Body of pancreas (tissue), 4 donors: ENCODE measurements around the gene ACSL1. TPM values are rescaled to one million over a fixed set of nuclear protein-coding genes. Genes with fewer than 3 reads are reported as not detected.
"Not testable (repeated sequence)": the region's sequence is repeated elsewhere in the genome, so short reads cannot be mapped to it uniquely, and the experiment has no call there.

Source experiments
- ATAC-seq: fragments of 150-250 bp; one replicate; pipeline ENCODE4 v1.9.1; 2016
- DNase-seq, 4 donors: peaks; one replicate each; pipeline ENCODE4 v3.0.0-alpha.2; 2019
- H3K27ac ChIP-seq, 4 donors: fragments of 200-600 bp; sonication (generic); 1 replicate in 3 of 4; 2 replicates in 1 of 4; pipeline versions ENCODE4 v1.5.1 to v1.6.1; 2016 to 2019; ENCODE audit warnings: mild to moderate bottlenecking in 1 of 4, mixed read lengths in 1 of 4, moderate library complexity in 1 of 4
- H3K27me3 ChIP-seq, 2 donors: fragments of 200-600 bp; sonication (generic); one replicate each; pipeline ENCODE4 v1.6.0; 2016; ENCODE audit warnings: mild to moderate bottlenecking in 1 of 2
- H3K36me3 ChIP-seq, 2 donors: fragments of 200-600 bp; sonication (generic); replicated peaks in 1 of 2; 2 replicates each; pipeline ENCODE4 v1.5.1; 2016; ENCODE audit warnings: low read depth in 2 of 2; ENCODE audit not compliant: insufficient read depth in 1 of 2
- H3K4me1 ChIP-seq: fragments of 200-600 bp; sonication (generic); one replicate; pipeline ENCODE4 v1.6.0; 2016
- H3K4me3 ChIP-seq, 2 donors: fragments of 200-600 bp; sonication (generic); 1 replicate in 1 of 2; 2 replicates in 1 of 2; pipeline ENCODE4 v1.5.1; 2016 to 2019
- H3K9me3 ChIP-seq, 3 donors: fragments of 200-600 bp; sonication (generic); 1 replicate in 2 of 3; 2 replicates in 1 of 3; pipeline ENCODE4 v1.5.1; 2016
- POLR2A ChIP-seq, 3 donors: fragments of 450-650 bp; IDR thresholded peaks; one replicate each; pipeline ENCODE4 v1.6.1; 2016; ENCODE audit warnings: antibody characterized with exemption in 3 of 3, mild to moderate bottlenecking in 2 of 3
- WGBS, 2 donors: methylation state at CpG; one replicate each; pipeline ENCODE4 v1.1.5; 2017; 5-methylcytosine and 5-hydroxymethylcytosine counted together
- intact Hi-C: fragments of 100-400 bp; cut with DNase I; formaldehyde crosslinking; loops from one replicate; pipeline ENCODE4 v1.15.1; 2023
- total RNA-seq, 2 donors: library from RNA; depleted of rRNA; stranded (reverse); fragments of >200 nt; gene quantifications; one replicate each; pipeline ENCODE4 v1.1.0, GENCODE V29; 2016
- TF ChIP-seq, protein P1 (sequence below), 7 experiments: fragments of 450-650 bp in 4 of 7; fragments of 200-600 bp in 3 of 7; sonication (generic) in 3 of 7; IDR thresholded peaks; one replicate each; pipeline ENCODE4 v1.5.1; 2016 to 2019; ENCODE audit warnings: antibody characterized with exemption in 7 of 7

The ACSL1 gene
- total RNA-seq, 2 donors from 2014 or later: 36.6 to 193 TPM

DNA sequence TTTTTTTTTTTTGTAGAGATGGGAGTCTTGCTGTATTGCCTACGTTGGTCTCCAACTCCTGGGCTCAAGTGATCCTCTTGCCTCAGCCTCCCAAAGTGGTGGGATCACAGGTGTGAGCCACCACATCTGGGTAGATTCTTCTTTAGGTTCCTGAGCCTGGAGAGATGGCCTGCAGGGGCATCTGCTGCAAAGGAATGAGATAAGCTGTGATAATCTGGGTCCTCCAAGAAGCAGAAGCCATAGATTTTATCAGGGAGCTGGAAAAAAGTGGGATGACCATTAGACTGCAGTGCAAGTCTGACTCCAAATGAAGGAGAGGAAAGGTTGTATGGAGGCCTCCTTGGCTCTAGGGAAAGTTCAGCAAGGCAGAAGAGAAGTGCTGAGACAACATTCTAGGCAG lies 19.0 kb upstream of the ACSL1 start:
- H3K27ac ChIP-seq: no peak overlapping the region
- no peak for DNase-seq
- TF ChIP-seq POLR2A (IDR thresholded peaks at IDR 0.05): no peak
- TF ChIP-seq, protein P1, sequence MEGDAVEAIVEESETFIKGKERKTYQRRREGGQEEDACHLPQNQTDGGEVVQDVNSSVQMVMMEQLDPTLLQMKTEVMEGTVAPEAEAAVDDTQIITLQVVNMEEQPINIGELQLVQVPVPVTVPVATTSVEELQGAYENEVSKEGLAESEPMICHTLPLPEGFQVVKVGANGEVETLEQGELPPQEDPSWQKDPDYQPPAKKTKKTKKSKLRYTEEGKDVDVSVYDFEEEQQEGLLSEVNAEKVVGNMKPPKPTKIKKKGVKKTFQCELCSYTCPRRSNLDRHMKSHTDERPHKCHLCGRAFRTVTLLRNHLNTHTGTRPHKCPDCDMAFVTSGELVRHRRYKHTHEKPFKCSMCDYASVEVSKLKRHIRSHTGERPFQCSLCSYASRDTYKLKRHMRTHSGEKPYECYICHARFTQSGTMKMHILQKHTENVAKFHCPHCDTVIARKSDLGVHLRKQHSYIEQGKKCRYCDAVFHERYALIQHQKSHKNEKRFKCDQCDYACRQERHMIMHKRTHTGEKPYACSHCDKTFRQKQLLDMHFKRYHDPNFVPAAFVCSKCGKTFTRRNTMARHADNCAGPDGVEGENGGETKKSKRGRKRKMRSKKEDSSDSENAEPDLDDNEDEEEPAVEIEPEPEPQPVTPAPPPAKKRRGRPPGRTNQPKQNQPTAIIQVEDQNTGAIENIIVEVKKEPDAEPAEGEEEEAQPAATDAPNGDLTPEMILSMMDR (IDR thresholded peaks at IDR 0.05): no peak

DNA sequence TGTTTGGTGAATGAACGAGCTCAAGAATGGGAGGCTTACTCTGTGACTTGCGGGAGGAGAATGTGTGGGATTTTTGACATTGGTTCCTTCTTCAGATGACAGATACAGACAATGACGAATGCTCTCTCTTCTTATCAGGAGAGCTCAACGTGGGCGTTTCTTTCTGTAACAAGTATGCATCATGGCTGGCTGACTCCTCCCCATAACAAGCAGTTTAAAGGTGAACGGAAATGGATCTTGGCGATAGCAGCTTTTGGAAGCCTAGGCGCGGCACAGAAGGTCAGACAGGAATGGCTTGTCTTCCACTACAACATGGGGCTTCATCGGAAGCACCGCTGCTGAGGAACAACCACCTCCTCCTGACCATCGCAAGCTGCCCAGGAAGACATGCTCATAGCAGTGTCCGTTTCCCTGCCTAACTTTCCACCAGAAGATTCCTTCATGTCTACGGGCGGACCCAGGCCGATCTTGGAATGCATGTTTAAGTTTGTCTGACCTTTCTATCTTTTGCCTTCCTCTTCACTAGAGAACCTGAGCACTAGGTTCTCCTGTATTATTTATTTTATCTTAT lies 18.3 kb upstream of the ACSL1 start:
- no peak for DNase-seq
- ATAC-seq: no peak
- no peak for TF ChIP-seq POLR2A (IDR thresholded peaks at IDR 0.05)
- TF ChIP-seq, protein P1 (IDR thresholded peaks at IDR 0.05): no peak
- intact Hi-C loops: no loop called here
- Histone ChIP-seq H3K36me3 (no peaks in the 10 kb centered on the region), H3K27ac (no peak overlapping the region), H3K9me3 (no peaks in the 10 kb centered on the region), H3K27me3 (no peaks in the 10 kb centered on the region), H3K4me3 (no peak overlapping the region), H3K4me1 (no peaks in the 10 kb centered on the region)
- whole genome bisulfite sequencing, 2 donors: 72 to 77% methylated on average over 16 of the region's 16 CpGs

More for the DNA sequence above, 19.0 kb upstream of the ACSL1 start:
- intact Hi-C loops: no loop called here
- Histone ChIP-seq H3K36me3 (no peaks in the 10 kb centered on the region), H3K9me3 (no peaks in the 10 kb centered on the region), H3K4me3 (no peak overlapping the region), H3K4me1 (no peaks in the 10 kb centered on the region), H3K27me3 (no peaks in the 10 kb centered on the region)
- no peak for ATAC-seq
- WGBS, 2 donors: 64 to 73% methylated on average over 1 of the region's 1 CpG

DNA sequence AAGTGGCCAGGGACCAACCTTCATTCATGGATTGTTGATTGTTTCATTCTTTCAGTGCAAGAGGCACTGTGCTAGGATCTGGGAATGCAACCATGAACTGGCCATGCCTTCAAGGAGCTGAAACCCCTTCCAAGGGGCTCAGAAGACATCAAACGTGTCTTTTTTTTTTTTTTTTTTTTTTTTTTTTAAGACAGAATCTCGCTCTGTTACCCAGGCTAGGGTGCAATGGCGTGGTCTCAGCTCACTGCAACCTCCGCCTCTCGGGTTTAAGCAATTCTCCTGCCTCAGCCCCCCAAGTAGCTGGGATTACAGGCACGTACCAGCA lies 13.3 kb upstream of the ACSL1 start:
- 85 to 87% methylated on average over 2 to 6 of the region's 6 CpGs for WGBS, 2 donors

DNA sequence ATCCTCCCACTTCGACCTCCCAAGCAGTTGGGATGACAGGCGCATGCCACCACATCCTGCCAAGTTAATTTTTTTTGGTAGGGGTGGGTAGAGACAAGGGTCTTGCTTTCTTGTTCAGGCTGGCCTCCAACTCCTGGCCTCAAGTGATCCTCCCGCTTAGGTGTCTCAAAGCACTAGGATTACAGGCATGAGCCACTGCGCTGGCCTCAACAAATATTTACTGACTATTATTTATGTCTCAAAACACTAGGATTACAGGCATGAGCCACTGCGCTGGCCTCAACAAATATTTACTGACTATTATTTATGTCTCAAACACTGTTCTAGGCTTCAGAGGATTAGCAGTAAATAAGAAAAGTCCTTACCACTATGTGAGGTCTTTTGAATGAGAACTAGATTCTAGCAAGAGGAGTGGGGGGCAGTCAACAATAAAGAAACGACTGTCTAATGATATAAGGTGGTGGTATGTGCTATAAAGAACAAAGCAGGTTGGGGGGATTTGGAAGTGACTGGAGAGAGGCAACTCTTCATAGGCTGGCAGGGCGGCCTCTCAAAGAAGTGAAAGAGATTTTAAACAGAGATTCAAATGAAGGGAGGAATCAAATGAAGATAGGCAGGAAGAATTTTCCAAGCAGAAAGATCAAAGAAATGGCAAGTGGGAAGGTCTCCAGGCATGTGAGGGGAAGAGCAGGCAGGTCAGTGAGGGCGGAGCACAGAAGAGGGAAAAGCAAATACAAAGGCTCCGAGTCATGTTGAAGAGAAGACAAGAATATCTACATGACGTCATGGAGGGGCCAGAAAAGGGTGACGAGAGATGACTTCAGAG lies 12.7 kb upstream of the ACSL1 start:
- intact Hi-C loops: no loop called here
- no peak overlapping the region for H3K27ac ChIP-seq
- H3K36me3 ChIP-seq: no peaks in the 10 kb centered on the region
- WGBS, 2 donors: 58 to 66% methylated on average over 11 of the region's 11 CpGs
- H3K27me3 ChIP-seq: no peaks in the 10 kb centered on the region
- DNase-seq (no peak), ATAC-seq (no peak)
- no peak overlapping the region for H3K4me3 ChIP-seq
- no peaks in the 10 kb centered on the region for H3K9me3 ChIP-seq
- no peak for TF ChIP-seq POLR2A (IDR thresholded peaks at IDR 0.05)
- TF ChIP-seq, protein P1 (IDR thresholded peaks at IDR 0.05): no peak
- no peaks in the 10 kb centered on the region for H3K4me1 ChIP-seq

More for the DNA sequence above, 13.3 kb upstream of the ACSL1 start:
- H3K27me3 ChIP-seq, DNase-seq, H3K4me3 ChIP-seq, H3K4me1 ChIP-seq, H3K36me3 ChIP-seq, H3K9me3 ChIP-seq, ATAC-seq, H3K27ac ChIP-seq, intact Hi-C loops: not testable (repeated sequence)

DNA sequence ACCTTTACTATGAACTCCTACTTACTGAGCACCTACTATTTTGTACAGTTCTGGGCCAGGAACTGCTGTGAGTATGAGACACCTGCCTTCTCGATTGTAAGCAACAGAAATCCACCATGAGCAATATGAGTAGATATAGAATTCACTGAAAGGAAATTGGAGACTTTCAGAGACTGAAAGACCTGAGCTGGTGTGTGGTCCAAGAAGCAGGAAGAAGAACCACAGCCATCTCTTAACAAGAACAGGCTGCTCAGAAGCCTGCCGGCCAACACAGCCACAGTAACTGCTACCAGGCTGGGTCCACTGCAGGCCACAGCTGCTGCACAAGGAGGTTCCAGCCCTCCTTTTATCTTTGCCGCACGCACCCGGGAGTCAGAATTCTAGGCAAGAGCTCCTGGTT lies 10.8 kb upstream of the ACSL1 start:
- 63 to 85% methylated on average over 2 to 5 of the region's 5 CpGs for WGBS, 2 donors
- intact Hi-C loops: no loop called here
- TF ChIP-seq POLR2A (IDR thresholded peaks at IDR 0.05): no peak
- TF ChIP-seq, protein P1 (IDR thresholded peaks at IDR 0.05): no peak

More for the DNA sequence above, 10.8 kb upstream of the ACSL1 start:
- no peaks in the 10 kb centered on the region for H3K36me3 ChIP-seq
- no peaks in the 10 kb centered on the region for H3K9me3 ChIP-seq
- H3K27me3 ChIP-seq: no peaks in the 10 kb centered on the region
- H3K4me3 ChIP-seq: no peak overlapping the region
- no peak overlapping the region for H3K27ac ChIP-seq
- no peaks in the 10 kb centered on the region for H3K4me1 ChIP-seq
- no peak for DNase-seq
- ATAC-seq: no peak
